ENCODE results near the gene CENPP.
"Not testable (repeated sequence)": the region's sequence is repeated elsewhere in the genome, so short reads cannot be mapped to it uniquely, and the experiment has no call there.

CENPP gene

GRCh38 chr9:92563116-92564100 lies 237.7 kb downstream of the CENPP start:
- Histone ChIP-seq H3K9ac (ENCODE audit: low read length) (no peak overlapping the region), H3K4me3 (ENCODE audit: low read length) (no peak overlapping the region), H3K27me3 (ENCODE audit: control insufficient read depth, insufficient read depth, low read length) (no peaks in the 10 kb centered on the region), H3K9me3 (ENCODE audit: control insufficient read depth, low read depth, low read length) (no peaks in the 10 kb centered on the region), H3K27ac (ENCODE audit: low read length) (no peak overlapping the region), H3K4me1 (ENCODE audit: control insufficient read depth, low read depth, low read length) (peaks cover 6% of the 10 kb centered on the region), H3K36me3 (ENCODE audit: control insufficient read depth, low read depth, low read length) (no peaks in the 10 kb centered on the region)

GRCh38 chr9:92564504-92564903 lies 238.8 kb downstream of the CENPP start:
- H3K9me3 ChIP-seq (ENCODE audit: control insufficient read depth, low read depth, low read length): no peaks in the 10 kb centered on the region
- H3K36me3 ChIP-seq (ENCODE audit: control insufficient read depth, low read depth, low read length): no peaks in the 10 kb centered on the region
- no peaks in the 10 kb centered on the region for H3K4me1 ChIP-seq (ENCODE audit: control insufficient read depth, low read depth, low read length)
- H3K27me3 ChIP-seq (ENCODE audit: control insufficient read depth, insufficient read depth, low read length): no peaks in the 10 kb centered on the region
- no peak overlapping the region for H3K27ac ChIP-seq (ENCODE audit: low read length)
- no peak overlapping the region for H3K9ac ChIP-seq (ENCODE audit: low read length)
- H3K4me3 ChIP-seq (ENCODE audit: low read length): no peak overlapping the region

- no peak overlapping the region for H3K4me3 ChIP-seq (ENCODE audit: low read length)
- H3K36me3 ChIP-seq (ENCODE audit: control insufficient read depth, low read depth, low read length): no peaks in the 10 kb centered on the region
- H3K4me1 ChIP-seq (ENCODE audit: control insufficient read depth, low read depth, low read length): no peaks in the 10 kb centered on the region
- no peaks in the 10 kb centered on the region for H3K27me3 ChIP-seq (ENCODE audit: control insufficient read depth, insufficient read depth, low read length)
- no peaks in the 10 kb centered on the region for H3K9me3 ChIP-seq (ENCODE audit: control insufficient read depth, low read depth, low read length)
- no peak overlapping the region for H3K9ac ChIP-seq (ENCODE audit: low read length)
- no peak overlapping the region for H3K27ac ChIP-seq (ENCODE audit: low read length)
These were observed 239.2 kb downstream of the CENPP start for GRCh38 chr9:92564982-92565381.

GRCh38 chr9:92571871-92572270 lies 246.1 kb downstream of the CENPP start:
- H3K27me3 ChIP-seq (ENCODE audit: control insufficient read depth, insufficient read depth, low read length); H3K4me3 ChIP-seq (ENCODE audit: low read length); H3K36me3 ChIP-seq (ENCODE audit: control insufficient read depth, low read depth, low read length); H3K4me1 ChIP-seq (ENCODE audit: control insufficient read depth, low read depth, low read length); H3K9ac ChIP-seq (ENCODE audit: low read length); H3K27ac ChIP-seq (ENCODE audit: low read length); H3K9me3 ChIP-seq (ENCODE audit: control insufficient read depth, low read depth, low read length): not testable (repeated sequence)

- H3K4me3 ChIP-seq (ENCODE audit: low read length); H3K9ac ChIP-seq (ENCODE audit: low read length); H3K9me3 ChIP-seq (ENCODE audit: control insufficient read depth, low read depth, low read length); H3K27me3 ChIP-seq (ENCODE audit: control insufficient read depth, insufficient read depth, low read length); H3K36me3 ChIP-seq (ENCODE audit: control insufficient read depth, low read depth, low read length); H3K4me1 ChIP-seq (ENCODE audit: control insufficient read depth, low read depth, low read length); H3K27ac ChIP-seq (ENCODE audit: low read length): not testable (repeated sequence)
These were observed 247.9 kb downstream of the CENPP start for GRCh38 chr9:92573612-92574011.

- Histone ChIP-seq H3K27me3 (ENCODE audit: control insufficient read depth, insufficient read depth, low read length) (no peaks in the 10 kb centered on the region), H3K36me3 (ENCODE audit: control insufficient read depth, low read depth, low read length) (no peaks in the 10 kb centered on the region), H3K9ac (ENCODE audit: low read length) (no peak overlapping the region), H3K4me3 (ENCODE audit: low read length) (no peak overlapping the region), H3K9me3 (ENCODE audit: control insufficient read depth, low read depth, low read length) (no peaks in the 10 kb centered on the region), H3K27ac (ENCODE audit: low read length) (no peak overlapping the region), H3K4me1 (ENCODE audit: control insufficient read depth, low read depth, low read length) (no peaks in the 10 kb centered on the region)
These were observed 250.4 kb downstream of the CENPP start for GRCh38 chr9:92576175-92576574.

- H3K27ac ChIP-seq (ENCODE audit: low read length): no peak overlapping the region
- peaks cover 5% of the 10 kb centered on the region for H3K4me1 ChIP-seq (ENCODE audit: control insufficient read depth, low read depth, low read length)
- no peak overlapping the region for H3K4me3 ChIP-seq (ENCODE audit: low read length)
- H3K36me3 ChIP-seq (ENCODE audit: control insufficient read depth, low read depth, low read length): no peaks in the 10 kb centered on the region
- no peak overlapping the region for H3K9ac ChIP-seq (ENCODE audit: low read length)
- H3K9me3 ChIP-seq (ENCODE audit: control insufficient read depth, low read depth, low read length): no peaks in the 10 kb centered on the region
- no peaks in the 10 kb centered on the region for H3K27me3 ChIP-seq (ENCODE audit: control insufficient read depth, insufficient read depth, low read length)
These were observed 264.2 kb downstream of the CENPP start for GRCh38 chr9:92589923-92590322.

GRCh38 chr9:92590377-92590776 lies 264.6 kb downstream of the CENPP start:
- H3K36me3 ChIP-seq (ENCODE audit: control insufficient read depth, low read depth, low read length): no peaks in the 10 kb centered on the region
- H3K9me3 ChIP-seq (ENCODE audit: control insufficient read depth, low read depth, low read length): no peaks in the 10 kb centered on the region
- H3K27ac ChIP-seq (ENCODE audit: low read length): no peak overlapping the region
- no peak overlapping the region for H3K4me3 ChIP-seq (ENCODE audit: low read length)
- peaks cover 5% of the 10 kb centered on the region for H3K4me1 ChIP-seq (ENCODE audit: control insufficient read depth, low read depth, low read length)
- no peak overlapping the region for H3K9ac ChIP-seq (ENCODE audit: low read length)
- no peaks in the 10 kb centered on the region for H3K27me3 ChIP-seq (ENCODE audit: control insufficient read depth, insufficient read depth, low read length)

- Histone ChIP-seq H3K36me3 (ENCODE audit: control insufficient read depth, low read depth, low read length) (no peaks in the 10 kb centered on the region), H3K4me1 (ENCODE audit: control insufficient read depth, low read depth, low read length) (peaks cover 5% of the 10 kb centered on the region), H3K27ac (ENCODE audit: low read length) (no peak overlapping the region), H3K4me3 (ENCODE audit: low read length) (no peak overlapping the region), H3K9ac (ENCODE audit: low read length) (no peak overlapping the region), H3K27me3 (ENCODE audit: control insufficient read depth, insufficient read depth, low read length) (no peaks in the 10 kb centered on the region), H3K9me3 (ENCODE audit: control insufficient read depth, low read depth, low read length) (no peaks in the 10 kb centered on the region)
These were observed 266.8 kb downstream of the CENPP start for GRCh38 chr9:92592537-92592936.

- Histone ChIP-seq H3K9me3 (ENCODE audit: control insufficient read depth, low read depth, low read length) (no peaks in the 10 kb centered on the region), H3K27ac (ENCODE audit: low read length) (no peak overlapping the region), H3K27me3 (ENCODE audit: control insufficient read depth, insufficient read depth, low read length) (no peaks in the 10 kb centered on the region), H3K4me1 (ENCODE audit: control insufficient read depth, low read depth, low read length) (peaks cover 5% of the 10 kb centered on the region), H3K36me3 (ENCODE audit: control insufficient read depth, low read depth, low read length) (no peaks in the 10 kb centered on the region), H3K9ac (ENCODE audit: low read length) (no peak overlapping the region), H3K4me3 (ENCODE audit: low read length) (no peak overlapping the region)
These were observed 267.5 kb downstream of the CENPP start for GRCh38 chr9:92592946-92593861.

- not testable (repeated sequence) for H3K9me3 ChIP-seq (ENCODE audit: control insufficient read depth, low read depth, low read length); H3K27ac ChIP-seq (ENCODE audit: low read length); H3K4me3 ChIP-seq (ENCODE audit: low read length); H3K36me3 ChIP-seq (ENCODE audit: control insufficient read depth, low read depth, low read length); H3K9ac ChIP-seq (ENCODE audit: low read length); H3K4me1 ChIP-seq (ENCODE audit: control insufficient read depth, low read depth, low read length); H3K27me3 ChIP-seq (ENCODE audit: control insufficient read depth, insufficient read depth, low read length)
These were observed 269.3 kb downstream of the CENPP start for GRCh38 chr9:92595075-92595474.

Data from iPS-18a (cell line).